ENCODE results near the gene BRIP1.
"Not testable (repeated sequence)": the region's sequence is repeated elsewhere in the genome, so short reads cannot be mapped to it uniquely, and the experiment has no call there.

Gene BRIP1

DNA sequence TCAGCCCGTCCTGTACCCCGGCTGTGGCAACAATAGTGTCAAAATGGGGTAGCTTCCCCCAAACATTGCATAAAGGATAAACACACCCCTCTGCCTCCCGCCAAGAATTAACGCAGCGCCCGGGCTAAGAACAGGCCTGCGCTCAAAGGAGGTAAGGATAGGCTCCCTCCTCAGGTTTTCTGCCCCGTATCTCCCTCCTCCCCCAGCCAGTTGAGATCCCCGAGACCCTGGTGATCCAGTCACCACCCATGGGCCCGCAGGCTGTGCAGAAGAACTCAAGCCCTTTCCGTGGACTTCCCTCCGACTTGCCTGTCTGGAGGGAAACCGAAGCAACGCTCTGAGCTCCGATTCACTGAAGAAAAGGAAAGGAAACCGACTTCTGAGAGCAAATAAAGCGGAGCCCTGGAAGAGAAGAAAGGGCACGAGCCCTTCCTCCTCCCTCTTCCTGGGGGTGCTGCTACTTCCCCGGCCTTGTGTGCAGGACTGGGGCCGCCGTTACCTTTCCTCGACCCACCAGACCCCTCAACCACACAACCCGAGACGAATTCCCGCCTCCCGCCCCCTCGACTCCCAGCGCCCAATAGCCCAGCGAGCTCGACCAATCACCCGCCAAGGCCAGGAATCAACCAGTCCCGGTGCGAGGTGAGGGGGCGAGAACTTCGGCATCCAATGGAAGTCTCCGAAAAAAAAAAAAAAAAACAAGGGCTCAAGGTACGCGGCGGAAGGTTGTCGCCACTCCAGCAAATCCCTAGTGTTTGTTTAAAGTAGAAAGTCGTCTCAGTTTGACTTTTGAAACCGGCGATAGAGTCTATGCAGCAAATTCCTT, at the start of gene BRIP1:
BRIP1 (minus strand) TSS at position 554 of the 826 bp plus-strand sequence. CDS start 1,989 bp downstream, outside the sequence.
- DNase-seq = peak; percentile 94

DNA sequence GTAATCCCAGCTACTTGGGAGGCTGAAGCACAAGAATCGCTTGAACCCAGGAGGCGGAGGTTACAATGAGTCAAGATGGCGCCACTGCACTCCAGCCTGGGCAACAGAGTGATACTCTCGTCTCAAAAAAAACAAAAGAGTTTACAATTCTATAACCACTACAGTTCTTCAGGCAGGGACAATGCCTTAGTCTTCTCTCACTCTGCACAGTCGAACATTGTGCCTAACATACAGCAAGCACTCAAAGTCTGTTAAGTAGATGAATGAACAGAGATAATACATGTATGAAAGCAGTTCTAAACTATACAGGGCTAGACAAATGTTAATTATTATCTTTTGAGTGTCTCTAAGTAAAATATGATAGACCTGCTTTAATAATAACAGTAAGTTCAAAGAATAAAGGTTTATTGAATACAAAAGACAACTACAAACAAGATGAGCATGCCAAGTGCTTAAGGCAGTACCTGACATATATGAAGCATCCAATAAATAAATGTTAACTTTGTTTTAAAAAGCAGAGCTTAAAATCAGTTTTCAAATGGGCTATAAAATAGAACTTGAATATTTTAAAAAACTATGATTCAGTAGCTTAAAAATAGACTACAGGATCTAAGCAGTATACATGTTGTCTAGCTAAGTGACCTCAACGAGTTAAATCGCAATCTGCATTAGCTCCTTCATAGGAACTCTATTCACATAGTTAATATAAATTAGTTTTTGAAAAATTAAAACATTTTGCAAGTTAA, 45.1 kb upstream of the BRIP1 start:
- no peak for DNase-seq

DNA sequence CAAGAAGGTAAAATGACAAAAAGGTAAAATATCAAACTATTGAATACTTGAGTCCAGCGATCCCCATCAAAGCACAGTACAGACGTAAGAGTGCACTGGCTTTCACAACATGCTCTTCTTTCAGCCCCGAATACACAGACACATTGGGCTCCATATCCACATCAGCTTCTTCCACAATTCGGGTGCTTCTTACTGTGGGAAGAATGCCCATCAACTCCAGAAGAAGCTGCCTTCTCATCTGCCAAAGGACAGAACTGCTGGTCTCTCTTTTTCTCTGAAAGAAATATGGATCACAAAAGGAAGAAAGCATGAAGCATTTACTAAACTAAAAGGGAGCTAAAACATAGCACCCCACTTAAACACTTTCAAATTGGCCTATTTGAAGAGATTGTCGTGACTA, 44.0 kb upstream of the BRIP1 start:
- DNase-seq = no peak

DNA sequence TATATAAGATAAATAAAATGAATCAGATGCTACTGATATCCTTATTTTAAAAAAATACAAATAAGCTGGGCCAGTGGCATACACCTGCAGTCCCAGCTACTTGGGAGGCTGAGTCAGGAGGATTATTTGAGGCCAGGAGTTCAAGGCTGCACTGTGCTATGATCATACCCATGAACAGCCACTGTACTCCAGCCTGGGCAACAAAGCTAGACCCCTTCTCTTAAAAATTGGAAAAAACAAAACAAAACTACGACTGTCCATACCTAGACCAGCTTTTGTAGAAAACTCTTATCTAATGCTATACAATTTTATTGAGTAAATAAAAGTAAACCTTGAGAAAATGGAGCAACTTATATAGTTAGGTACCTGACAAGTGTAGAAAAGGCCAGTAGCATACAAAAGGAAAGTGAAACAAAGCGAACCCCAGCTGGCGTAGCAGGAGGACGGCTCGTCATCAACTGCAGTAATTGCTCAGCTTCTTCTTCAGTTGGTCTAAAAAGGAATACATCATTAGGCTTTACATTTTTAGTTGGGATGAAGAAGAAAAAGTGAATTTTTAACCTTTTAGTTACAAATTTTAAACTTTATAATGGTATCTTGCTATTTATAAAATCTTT, 40.9 kb upstream of the BRIP1 start:
- no peak for DNase-seq

DNA sequence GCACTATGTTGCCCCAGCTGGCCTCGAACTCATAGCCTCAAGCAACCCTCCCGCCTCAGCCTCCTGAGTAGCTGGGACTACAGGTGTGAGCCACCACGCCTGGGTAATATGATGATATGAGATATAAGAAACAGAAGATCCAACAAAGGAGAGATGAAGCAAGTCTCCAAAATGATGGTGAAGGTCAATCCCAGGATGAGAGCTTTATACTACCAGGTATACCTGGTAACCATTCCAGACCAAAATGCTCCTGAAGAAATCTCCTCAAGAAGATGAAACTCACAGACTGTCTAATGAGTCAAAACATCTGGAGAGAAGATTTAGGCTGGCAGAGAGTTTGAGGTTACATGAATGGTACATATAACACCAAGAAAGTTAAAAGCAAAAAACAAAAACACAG, 39.9 kb upstream of the BRIP1 start:
- no peak for DNase-seq

DNA sequence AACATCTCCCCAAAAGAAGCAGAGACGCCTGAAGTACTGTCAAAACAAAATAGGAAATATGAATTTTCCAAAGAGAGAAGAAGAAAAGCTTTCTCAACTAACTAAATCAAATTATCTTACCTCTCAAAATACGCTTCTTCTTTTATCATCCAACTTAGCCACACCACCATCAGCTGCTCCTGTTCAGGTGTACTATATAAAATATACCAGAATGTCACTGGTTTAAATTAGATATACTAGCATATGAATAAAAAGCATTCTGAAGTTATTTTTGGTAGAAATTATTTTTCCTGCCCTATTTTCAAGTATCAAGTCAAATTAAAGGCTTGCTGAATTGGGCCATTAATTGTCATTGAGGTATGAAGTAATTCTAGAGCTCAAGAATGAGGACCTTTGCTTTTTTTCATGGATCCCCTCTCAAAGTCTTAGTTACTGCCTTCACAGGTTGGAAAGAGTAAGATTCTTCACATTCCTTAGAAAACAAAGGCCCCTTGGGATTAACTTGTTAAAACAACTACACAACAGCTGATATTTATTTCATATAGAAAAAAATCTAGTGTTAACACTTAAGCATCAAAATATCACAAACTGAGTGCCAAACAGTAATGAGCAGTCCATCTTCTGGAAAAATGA, 34.3 kb upstream of the BRIP1 start:
- no peak for DNase-seq

DNA sequence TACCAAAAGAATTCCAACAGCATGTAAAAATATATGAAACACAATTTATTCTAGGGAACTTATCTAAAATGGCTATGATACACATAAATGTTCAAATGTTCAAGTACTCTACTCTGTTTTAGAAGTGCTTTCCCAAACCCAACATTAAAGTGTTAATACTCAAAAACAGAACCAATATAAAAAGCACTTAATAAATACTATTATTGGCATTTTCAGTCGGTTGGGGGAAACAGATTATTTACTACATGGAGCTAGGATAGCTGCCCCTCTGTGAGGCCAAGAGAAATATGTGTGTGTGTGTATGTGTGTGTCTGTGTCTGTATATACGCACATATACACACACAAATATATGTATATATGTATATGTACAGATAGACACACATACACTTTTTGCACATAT, 32.1 kb upstream of the BRIP1 start:
- DNase-seq = no peak

DNA sequence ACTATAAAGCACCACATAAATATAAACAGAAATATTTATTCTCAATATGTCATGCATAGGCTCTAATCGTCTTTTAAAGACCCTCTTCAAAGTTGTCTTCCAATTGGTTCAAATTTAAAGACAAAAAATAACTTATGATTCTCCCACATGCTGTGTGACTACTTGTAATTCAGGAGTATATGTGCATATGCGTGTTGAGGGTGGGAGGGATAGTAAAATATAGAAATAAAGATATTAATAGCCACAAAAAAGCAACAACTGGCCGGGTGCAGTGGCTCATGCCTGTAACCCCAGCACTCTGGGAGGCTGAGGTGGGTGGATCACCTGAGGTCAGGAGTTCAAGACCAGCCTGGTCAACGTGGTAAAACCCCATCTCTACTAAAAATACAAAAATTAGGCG, 31.0 kb upstream of the BRIP1 start:
- DNase-seq = not testable (repeated sequence)

DNA sequence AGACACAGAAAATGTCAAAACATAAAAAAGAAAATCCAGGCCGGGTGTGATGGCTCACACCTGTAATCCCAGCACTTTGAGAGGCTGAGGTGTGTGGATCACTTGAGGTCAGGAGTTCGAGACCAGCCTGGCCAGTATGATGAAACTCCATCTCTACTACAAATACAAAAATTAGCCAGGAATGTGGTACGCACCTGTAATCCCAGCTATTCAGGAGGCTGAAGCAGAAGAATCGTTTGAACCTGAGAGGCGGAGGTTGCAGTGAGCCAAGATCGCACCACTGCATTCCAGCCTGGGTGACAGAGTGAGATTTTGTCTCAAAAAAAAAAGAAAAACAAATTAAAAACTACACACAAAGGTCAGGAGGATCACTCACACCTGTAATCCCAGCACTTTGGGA, 24.4 kb upstream of the BRIP1 start:
- not testable (repeated sequence) for DNase-seq

DNA sequence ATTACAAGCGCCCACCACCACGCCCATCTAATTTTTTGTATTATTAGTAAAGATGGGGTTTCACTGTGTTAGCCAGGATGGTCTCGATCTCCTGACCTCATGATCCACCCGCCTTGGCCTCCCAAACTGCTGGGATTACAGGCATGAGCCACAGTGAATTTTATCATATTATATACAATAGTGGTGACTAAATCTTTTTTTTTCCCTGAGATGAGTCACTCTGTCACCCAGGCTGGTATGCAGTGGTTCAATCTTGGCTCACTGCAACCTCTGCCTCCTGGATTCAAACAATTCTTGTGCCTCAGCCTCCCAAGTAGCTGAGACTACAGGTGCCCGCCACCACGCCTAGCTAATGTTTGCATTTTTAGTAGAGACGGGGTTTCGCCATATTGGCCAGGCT, 22.5 kb upstream of the BRIP1 start:
- peak; percentile 68 for DNase-seq

DNA sequence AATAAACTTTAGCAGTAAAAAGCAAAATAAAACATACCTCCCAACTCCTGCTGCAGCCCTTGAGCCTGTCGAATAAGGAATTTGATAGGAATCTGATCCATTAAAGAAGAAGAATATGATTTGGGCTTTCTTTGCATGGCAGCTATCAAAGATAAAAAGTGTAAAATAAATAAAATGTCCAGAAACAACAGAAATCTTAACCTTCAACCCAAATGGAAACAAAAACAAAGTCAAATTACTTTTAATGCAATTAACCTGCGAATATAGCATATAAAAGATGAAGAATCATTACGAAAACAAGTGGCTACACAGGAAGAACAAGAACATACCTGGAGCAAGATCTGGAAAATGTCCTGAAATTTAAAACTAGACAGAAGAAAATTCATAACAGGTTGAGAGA, 21.5 kb upstream of the BRIP1 start:
- DNase-seq = no peak

DNA sequence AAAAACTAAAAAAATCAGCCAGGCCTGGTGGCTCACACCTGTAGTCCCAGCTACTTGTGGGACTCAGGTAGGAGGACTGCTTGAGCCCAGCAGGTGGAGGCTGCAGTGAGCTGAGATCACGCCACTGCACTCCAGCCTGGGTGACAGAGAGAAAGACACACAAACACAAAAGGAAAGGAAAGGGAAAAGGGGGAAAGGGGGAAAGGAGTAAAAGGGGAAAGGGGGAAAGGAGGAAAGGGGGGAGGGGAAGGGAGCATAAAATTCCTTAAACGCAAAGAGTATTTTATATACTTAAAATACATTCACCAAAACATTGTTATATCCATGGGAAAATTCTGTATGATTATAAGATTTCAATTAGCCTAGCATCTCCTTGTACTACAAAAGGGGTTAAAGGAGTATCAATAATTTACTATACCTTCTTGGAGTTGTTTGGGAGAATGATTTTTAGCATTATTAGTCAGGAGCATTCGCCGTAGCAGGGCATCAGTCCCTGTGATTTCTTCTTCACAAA, 17.3 kb upstream of the BRIP1 start:
- DNase-seq = no peak

DNA sequence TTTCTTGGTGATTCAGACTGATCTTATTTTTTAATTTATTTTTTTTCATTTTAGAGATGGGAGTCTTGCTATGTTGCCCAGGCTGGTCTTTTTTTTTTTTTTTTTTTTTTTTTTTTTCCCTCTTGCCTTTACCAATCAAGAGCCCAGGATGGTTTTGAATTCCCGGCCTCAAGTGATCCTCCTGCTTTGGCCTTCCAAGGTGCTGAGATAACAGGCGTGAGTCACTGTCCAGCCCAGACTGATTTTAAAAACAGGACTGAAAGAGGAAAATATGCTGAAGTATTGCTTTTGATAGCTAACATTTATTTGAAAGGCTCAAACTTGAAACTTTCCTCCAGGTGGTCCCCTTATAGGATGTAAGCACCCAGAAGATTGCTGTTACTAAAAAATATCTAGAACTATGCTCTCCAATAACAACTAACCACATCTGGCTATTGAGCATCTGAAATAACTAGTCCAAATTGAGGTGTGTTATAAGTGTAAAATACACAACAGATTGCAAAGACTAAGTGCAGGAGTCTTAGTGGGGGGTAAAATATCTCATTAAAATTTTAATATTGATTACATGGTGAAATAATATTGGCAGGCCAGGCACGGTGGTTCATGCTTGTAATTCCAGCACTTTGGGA, 15.8 kb upstream of the BRIP1 start:
- DNase-seq = no peak

DNA sequence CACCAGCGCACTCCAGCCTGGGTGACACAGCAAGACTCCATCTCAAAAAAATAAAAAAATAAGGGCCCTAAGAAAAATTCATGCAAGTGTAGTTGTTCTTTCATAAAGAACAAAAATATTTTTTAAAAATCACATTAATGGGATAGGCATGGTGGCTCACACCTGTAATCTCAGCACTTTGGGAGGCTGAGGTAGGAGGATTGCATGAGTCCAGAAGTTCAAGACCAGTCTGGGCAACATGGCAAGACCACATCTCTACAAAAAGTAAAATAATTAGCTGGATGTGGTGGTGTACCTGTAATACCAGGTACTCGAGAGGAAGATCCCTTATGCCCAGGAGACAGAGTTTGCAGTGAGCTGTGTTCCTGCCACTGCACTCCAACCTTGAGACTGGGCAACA, 15.2 kb upstream of the BRIP1 start:
- no peak for DNase-seq

DNA sequence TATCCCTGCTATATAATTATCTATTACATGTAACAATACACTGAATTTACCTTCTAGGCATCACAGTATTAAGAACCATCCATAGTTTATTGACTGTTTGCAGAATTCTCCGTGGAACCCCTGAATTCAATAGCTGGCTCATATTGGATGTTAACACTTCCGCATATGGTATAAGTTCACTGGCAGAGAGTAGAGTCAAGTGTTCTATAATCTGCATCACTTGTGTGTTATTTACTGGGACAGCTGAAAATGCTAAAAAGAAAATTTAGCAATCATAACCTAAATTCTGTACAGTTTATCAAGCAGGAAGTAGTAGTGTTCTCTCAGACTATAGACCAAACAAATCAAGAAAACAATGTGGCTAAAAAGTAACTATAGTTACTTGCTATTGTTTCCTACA, 14.5 kb upstream of the BRIP1 start:
- no peak for DNase-seq

DNA sequence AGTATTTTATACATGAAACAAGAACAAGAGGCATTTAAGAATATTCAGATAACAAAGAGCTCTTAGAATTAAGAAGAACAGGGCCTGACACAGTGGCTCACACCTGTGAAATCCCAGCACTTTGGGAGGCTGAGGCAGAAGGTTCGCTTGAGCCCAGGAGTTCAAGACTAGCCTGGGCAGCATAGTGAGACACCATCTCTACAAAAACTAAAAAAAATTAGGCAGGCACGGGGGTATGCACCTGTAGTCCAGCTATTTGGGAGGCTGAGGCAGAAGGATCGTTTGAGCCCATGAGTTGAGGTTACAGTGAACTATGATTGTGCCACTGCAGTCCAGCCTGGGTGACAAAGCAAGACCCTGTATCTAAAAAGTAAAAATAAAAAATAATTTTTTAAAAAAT, 12.5 kb upstream of the BRIP1 start:
- DNase-seq = no peak

DNA sequence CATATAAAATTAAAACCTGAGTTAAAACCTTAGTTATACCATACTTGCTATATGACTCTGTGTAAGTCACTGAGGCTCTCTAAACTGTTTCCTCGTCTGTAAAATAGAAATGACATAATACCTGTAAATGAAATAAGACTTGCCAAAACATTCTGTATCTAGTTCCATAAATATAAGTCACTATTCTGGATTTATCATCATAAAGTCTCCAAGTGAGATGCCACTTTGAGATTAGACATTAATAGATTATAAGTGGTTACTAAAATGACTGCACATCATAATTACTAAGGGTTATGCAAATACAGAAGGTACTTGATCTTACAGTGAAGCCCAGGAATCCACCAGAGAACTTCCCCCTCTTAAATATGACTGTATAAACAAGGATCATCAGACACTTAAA, 12.0 kb upstream of the BRIP1 start:
- no peak for DNase-seq

DNA sequence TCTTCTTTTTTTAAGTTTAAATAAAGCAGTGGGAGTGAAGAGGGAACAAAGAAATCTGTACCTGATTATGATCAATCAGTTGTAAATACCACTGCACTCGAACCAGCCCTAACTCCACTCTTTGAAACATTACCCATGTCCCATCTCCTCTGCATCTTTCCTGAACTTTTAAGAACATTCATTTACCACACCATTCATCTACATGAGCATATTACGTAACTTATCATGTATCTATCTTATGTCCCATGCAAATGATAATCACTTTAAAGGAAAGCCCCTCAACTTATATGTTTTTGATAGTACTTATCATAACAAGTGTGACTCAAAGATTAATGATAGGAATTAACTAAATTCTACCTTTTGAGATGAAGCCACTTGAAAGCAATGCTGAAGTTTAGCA, 10.7 kb upstream of the BRIP1 start:
- DNase-seq = no peak

DNA sequence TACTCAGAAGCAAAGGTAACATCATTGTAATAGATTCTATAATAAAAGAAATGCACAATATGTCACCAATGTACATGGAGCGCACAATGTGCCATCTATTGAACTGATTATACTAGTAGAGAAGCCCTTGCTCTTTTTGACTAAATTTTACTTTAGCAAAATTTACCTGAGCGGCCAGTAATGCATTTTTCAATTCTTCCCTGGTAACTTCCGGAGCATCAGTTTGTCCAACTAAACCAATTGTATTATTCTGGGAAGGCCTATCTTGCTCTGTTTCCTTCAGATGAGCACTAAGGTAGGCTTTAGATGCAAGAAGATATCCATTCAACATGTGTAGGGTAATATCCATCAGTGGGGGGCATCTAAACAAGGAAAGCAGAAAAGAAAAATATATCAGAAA, 8.8 kb upstream of the BRIP1 start:
- no peak for DNase-seq

DNA sequence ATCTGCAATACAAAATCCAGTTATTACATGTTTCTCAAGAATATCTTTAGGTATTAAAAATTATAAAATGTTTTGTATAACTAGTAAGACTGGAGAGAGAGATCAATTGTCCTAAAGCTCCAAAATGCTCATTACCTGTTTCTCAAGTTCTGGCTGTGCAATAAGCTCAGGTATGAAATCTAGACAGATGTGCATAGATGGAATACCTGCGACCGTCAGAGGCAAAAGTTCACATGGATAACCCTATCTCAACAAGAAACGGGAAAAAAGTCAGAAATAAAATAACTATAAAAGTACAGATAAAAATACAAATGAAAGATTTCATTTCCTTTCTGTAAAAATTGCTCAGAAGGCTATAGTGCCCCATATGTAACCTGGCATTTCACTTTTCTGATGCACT, 5.8 kb upstream of the BRIP1 start:
- no peak for DNase-seq

DNA sequence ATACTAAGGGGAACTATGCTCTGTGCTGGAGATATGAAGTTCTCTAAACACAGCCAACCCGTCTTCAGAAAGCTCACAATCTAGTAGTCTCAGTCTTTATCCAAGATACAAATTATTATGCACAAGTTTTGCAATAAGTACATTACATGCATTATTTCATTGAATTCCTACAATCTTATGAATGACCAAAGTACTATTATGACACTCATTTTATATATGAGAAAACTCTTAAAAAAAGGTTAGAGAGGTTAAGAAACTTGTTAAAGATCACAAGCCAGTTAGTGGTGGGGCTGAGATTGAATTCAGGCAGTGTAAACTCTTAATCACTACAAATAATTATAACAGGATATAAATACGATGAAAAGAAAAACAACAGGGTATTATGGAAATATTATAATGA, 4.7 kb upstream of the BRIP1 start:
- DNase-seq = no peak

DNA sequence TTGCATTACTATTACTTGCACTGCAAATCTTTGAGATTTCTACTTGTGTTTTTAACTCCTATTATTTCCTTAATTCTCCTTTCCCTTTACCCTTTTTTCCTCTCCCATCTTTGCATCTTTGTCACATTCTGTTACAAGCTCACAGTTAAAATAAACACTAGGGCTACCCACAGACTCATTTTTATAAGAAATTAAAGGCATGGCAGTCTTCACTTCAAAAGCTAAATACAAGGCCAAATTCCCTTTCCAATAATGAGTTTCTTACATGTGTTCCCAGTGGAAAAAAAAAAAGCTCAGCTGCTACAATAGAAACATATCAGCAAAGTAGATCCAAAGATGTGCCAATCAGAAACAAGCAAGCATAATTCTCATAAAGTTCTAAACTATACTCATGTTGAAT, 3.7 kb upstream of the BRIP1 start:
- no peak for DNase-seq

DNA sequence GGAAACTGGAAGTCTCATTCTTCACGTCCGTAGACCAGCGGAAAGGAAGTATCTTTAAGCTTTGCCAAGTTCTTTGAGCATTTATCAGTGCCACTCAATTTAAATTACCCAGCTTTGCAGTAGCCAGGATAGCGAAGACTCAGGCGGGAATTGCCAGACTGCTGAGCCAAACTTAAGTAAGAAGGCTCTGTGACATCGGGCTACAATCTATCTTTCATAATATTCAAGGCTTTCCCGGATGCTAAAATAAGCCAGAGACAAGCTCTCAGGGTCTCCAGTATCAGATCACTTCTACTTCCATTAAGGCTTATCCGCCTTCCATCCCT, 436 bp upstream of the BRIP1 start:
- no peak for DNase-seq
